ENCODE measurements around the gene ZNF148. TPM values are rescaled to one million over a fixed set of nuclear protein-coding genes. Genes with fewer than 3 reads are reported as not detected.

ZNF148 gene
- polyA plus RNA-seq, 2 of the 4 experiments (the other 2 are of a cell fraction), result 9.9 to 26.5 TPM

- H3K4me3 ChIP-seq, result no peak overlapping the region
- POLR2A ChIA-PET, result no interaction called here
- no peak overlapping the region for H3K27ac ChIP-seq
- TF ChIP-seq PHF8 (IDR thresholded peaks at IDR 0.05; ENCODE audit: borderline replicate concordance, low read depth) (no peak), EHF (CRISPR knock-in tag; IDR thresholded peaks at IDR 0.05) (no peak), NPAS2 (CRISPR knock-in tag; IDR thresholded peaks at IDR 0.05; ENCODE audit: borderline replicate concordance) (no peak), HMGXB4 (CRISPR knock-in tag; IDR thresholded peaks at IDR 0.05; ENCODE audit: borderline replicate concordance) (no peak), KDM1A (IDR thresholded peaks at IDR 0.05; ENCODE audit: low read depth) (no peak), HEYL (CRISPR knock-in tag; IDR thresholded peaks at IDR 0.05) (no peak), FOSB (CRISPR knock-in tag; IDR thresholded peaks at IDR 0.05) (no peak), NFE2L2 (conservative IDR thresholded peaks at IDR 0.05; ENCODE audit: low read length) (no peak), ATOH8 (CRISPR knock-in tag; IDR thresholded peaks at IDR 0.05; ENCODE audit: low read depth) (no peak), RCOR1 (IDR thresholded peaks at IDR 0.05; ENCODE audit: low read depth, low read length) (no peak), RAD21 (conservative IDR thresholded peaks at IDR 0.05 in 1 of 2, IDR thresholded peaks at IDR 0.05 in 1 of 2) (no peak), JUNB (IDR thresholded peaks at IDR 0.05) (no peak), CEBPB (IDR thresholded peaks at IDR 0.05) (no peak), HOXB5 (CRISPR knock-in tag; IDR thresholded peaks at IDR 0.05) (no peak), ZSCAN20 (CRISPR knock-in tag; IDR thresholded peaks at IDR 0.05) (no peak), MAFK (IDR thresholded peaks at IDR 0.05; ENCODE audit: partially characterized antibody) (no peak), ESRRA (IDR thresholded peaks at IDR 0.05; ENCODE audit: borderline replicate concordance, low read length) (no peak), CBX2 (IDR thresholded peaks at IDR 0.05; ENCODE audit: borderline replicate concordance, low read depth) (no peak), ZNF302 (CRISPR knock-in tag; IDR thresholded peaks at IDR 0.05) (no peak), GATA3 (IDR thresholded peaks at IDR 0.05; ENCODE audit: borderline replicate concordance) (no peak)
- WGBS (ENCODE audit: missing lambda C conversion rate), result 64% methylated on average over 3 of the region's 3 CpGs
- ATAC-seq, result no peak
- CTCF ChIA-PET, result no interaction called here
- FAIRE-seq, result no peak
- H3K4me1 ChIP-seq, result no peaks in the 10 kb centered on the region
- no peaks in the 10 kb centered on the region for H3K9me3 ChIP-seq
- DNase-seq (ENCODE audit: low read depth in 1 of 2, low spot score in 1 of 2), result no peak
- H3K4me2 ChIP-seq, result no peak overlapping the region
These were observed 195.8 kb downstream of the ZNF148 start for GRCh38 chr3:125179143-125179883.

GRCh38 chr3:125177746-125178145, 197.4 kb downstream of the ZNF148 start:
- Histone ChIP-seq H3K4me1 (no peaks in the 10 kb centered on the region), H3K4me2 (no peak overlapping the region), H3K4me3 (no peak overlapping the region), H3K9me3 (no peaks in the 10 kb centered on the region), H3K27ac (no peak overlapping the region)
- WGBS (ENCODE audit: missing lambda C conversion rate), result 73% methylated on average over 3 of the region's 13 CpGs
- ATAC-seq, result no peak
- TF ChIP-seq HOXB5 (CRISPR knock-in tag; IDR thresholded peaks at IDR 0.05) (no peak), FOXS1 (CRISPR knock-in tag; IDR thresholded peaks at IDR 0.05) (no peak), BHLHE40 (IDR thresholded peaks at IDR 0.05; ENCODE audit: low read depth, low read length) (no peak), POLR2AphosphoS2 (conservative IDR thresholded peaks at IDR 0.05; ENCODE audit: low read length) (no peak), HDAC2 (IDR thresholded peaks at IDR 0.05) (no peak), CEBPB (IDR thresholded peaks at IDR 0.05) (no peak), JUN (IDR thresholded peaks at IDR 0.05) (no peak), HES2 (IDR thresholded peaks at IDR 0.05) (no peak), RCOR1 (IDR thresholded peaks at IDR 0.05; ENCODE audit: low read depth, low read length) (no peak), E2F6 (IDR thresholded peaks at IDR 0.05; ENCODE audit: borderline replicate concordance, low read depth) (no peak), USF2 (IDR thresholded peaks at IDR 0.05) (no peak), ZSCAN20 (CRISPR knock-in tag; IDR thresholded peaks at IDR 0.05) (no peak), MAZ (IDR thresholded peaks at IDR 0.05; ENCODE audit: borderline replicate concordance, low read depth, low read length) (no peak)
- no peak for FAIRE-seq
- ChIA-PET POLR2A (no interaction called here), CTCF (no interaction called here)
- DNase-seq (ENCODE audit: low read depth in 1 of 2, low spot score in 1 of 2), result no peak
